Spleen (tissue), 7 donors: Measurements from ENCODE around the gene ITIH6.

Source experiments
- POLR2A ChIP-seq, 3 donors: fragments of 450-650 bp; IDR thresholded peaks; one replicate each; pipeline ENCODE4 v1.5.1; 2017; ENCODE audit warnings: antibody characterized with exemption in 3 of 3, mild to moderate bottlenecking in 1 of 3
- TF ChIP-seq, protein P1 (sequence below), 11 experiments: fragments of 200-600 bp in 7 of 11; fragments of 450-650 bp in 4 of 11; sonication (generic) in 4 of 11; IDR thresholded peaks in 8 of 11; conservative IDR thresholded peaks in 3 of 11; 1 replicate in 7 of 11; 2 replicates in 4 of 11; pipeline versions ENCODE4 v1.4.0 to v1.8.0; 2016 to 2021; ENCODE audit warnings: antibody characterized with exemption in 11 of 11, inconsistent platforms in 4 of 11, mild to moderate bottlenecking in 1 of 11
- donor health status: DM: no; HTN: no; CAD: no; lungs with moderate emphysema.
- donor health status: DM: no; HTN: no; CAD: no.
- donor health status: DM: no; HTN: no; CAD: no.

DNA sequence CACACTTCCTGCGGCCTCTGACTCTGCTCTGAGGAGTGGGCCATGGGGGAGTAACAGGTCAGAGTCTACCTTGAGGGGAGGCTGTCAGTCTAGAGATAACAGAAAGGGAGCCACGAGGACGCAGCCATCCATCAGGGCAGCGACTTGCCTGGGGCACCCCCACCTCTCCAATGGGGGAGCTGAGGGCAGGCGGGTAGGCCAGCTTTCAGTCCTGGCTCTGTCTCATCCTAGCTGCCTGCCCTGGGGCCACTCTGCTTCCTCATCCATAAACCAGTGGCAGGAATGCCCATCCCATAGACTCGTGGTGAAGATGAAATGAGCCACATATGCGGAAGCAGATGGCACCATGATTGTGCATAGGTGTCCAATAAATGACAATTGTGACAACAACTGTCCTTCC, 22.7 kb upstream of the ITIH6 start:
- TF ChIP-seq POLR2A (IDR thresholded peaks at IDR 0.05): no peak
- TF ChIP-seq, protein P1, sequence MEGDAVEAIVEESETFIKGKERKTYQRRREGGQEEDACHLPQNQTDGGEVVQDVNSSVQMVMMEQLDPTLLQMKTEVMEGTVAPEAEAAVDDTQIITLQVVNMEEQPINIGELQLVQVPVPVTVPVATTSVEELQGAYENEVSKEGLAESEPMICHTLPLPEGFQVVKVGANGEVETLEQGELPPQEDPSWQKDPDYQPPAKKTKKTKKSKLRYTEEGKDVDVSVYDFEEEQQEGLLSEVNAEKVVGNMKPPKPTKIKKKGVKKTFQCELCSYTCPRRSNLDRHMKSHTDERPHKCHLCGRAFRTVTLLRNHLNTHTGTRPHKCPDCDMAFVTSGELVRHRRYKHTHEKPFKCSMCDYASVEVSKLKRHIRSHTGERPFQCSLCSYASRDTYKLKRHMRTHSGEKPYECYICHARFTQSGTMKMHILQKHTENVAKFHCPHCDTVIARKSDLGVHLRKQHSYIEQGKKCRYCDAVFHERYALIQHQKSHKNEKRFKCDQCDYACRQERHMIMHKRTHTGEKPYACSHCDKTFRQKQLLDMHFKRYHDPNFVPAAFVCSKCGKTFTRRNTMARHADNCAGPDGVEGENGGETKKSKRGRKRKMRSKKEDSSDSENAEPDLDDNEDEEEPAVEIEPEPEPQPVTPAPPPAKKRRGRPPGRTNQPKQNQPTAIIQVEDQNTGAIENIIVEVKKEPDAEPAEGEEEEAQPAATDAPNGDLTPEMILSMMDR (IDR thresholded peaks at IDR 0.05 in 8 of 11, conservative IDR thresholded peaks at IDR 0.05 in 3 of 11): no peak
